GM18507 (cell line): Measurements from ENCODE around the gene TUBA8.
"Not testable (repeated sequence)": the region's sequence is repeated elsewhere in the genome, so short reads cannot be mapped to it uniquely, and the experiment has no call there.

Experiments used
- DNase-seq: peaks from one replicate; pipeline ENCODE4 v3.0.0; 2011; ENCODE audit warnings: low read depth; ENCODE audit not compliant: insufficient read length; ENCODE audit errors: extremely low spot score
- FAIRE-seq: peaks from 2 replicates; lab custom pipeline; 2011; peaks lifted over from hg19 to GRCh38; lab: Jason Lieb, UNC

TUBA8 gene

GRCh38 chr22:18120857-18121256 is 10.2 kb downstream of the TUBA8 start:
- no peak for FAIRE-seq
- no peak for DNase-seq

GRCh38 chr22:18121506-18121905 is 10.9 kb downstream of the TUBA8 start:
- DNase-seq (no peak), FAIRE-seq (no peak)

GRCh38 chr22:18121954-18122554 is 11.4 kb downstream of the TUBA8 start:
- DNase-seq = no peak
- no peak for FAIRE-seq

GRCh38 chr22:18123476-18124025 is 12.9 kb downstream of the TUBA8 start:
- not testable (repeated sequence) for DNase-seq, FAIRE-seq

GRCh38 chr22:18126606-18127005 is 16.0 kb downstream of the TUBA8 start:
- no peak for DNase-seq

GRCh38 chr22:18130018-18130417 is 19.4 kb downstream of the TUBA8 start:
- no peak for DNase-seq
- FAIRE-seq = no peak

More at GRCh38 chr22:18126606-18127005, 16.0 kb downstream of the TUBA8 start:
- no peak for FAIRE-seq

GRCh38 chr22:18130699-18131429 is 20.3 kb downstream of the TUBA8 start:
- DNase-seq (no peak), FAIRE-seq (no peak)

- DNase-seq = no peak
- no peak for FAIRE-seq
Measured at GRCh38 chr22:18133452-18133851, 22.8 kb downstream of the TUBA8 start.

- DNase-seq (no peak), FAIRE-seq (no peak)
Measured at GRCh38 chr22:18136563-18137320, 26.1 kb downstream of the TUBA8 start.

GRCh38 chr22:18141004-18141403 is 30.4 kb downstream of the TUBA8 start:
- DNase-seq = not testable (repeated sequence)

GRCh38 chr22:18144105-18144504 is 33.5 kb downstream of the TUBA8 start:
- DNase-seq (no peak), FAIRE-seq (no peak)

More at GRCh38 chr22:18141004-18141403, 30.4 kb downstream of the TUBA8 start:
- not testable (repeated sequence) for FAIRE-seq

- no peak for DNase-seq
- FAIRE-seq = no peak
Measured at GRCh38 chr22:18145676-18146388, 35.2 kb downstream of the TUBA8 start.

- no peak for FAIRE-seq
Measured at GRCh38 chr22:18146389-18146753, 35.8 kb downstream of the TUBA8 start.

GRCh38 chr22:18147791-18148190 is 37.2 kb downstream of the TUBA8 start:
- FAIRE-seq (no peak), DNase-seq (no peak)

More at GRCh38 chr22:18146389-18146753, 35.8 kb downstream of the TUBA8 start:
- DNase-seq = no peak

- DNase-seq (no peak), FAIRE-seq (no peak)
Measured at GRCh38 chr22:18148293-18148965, 37.8 kb downstream of the TUBA8 start.

- FAIRE-seq (no peak), DNase-seq (no peak)
Measured at GRCh38 chr22:18152519-18152918, 41.9 kb downstream of the TUBA8 start.

- DNase-seq (no peak), FAIRE-seq (no peak)
Measured at GRCh38 chr22:18154821-18155390, 44.3 kb downstream of the TUBA8 start.

- DNase-seq, FAIRE-seq: not testable (repeated sequence)
Measured at GRCh38 chr22:18155546-18155945, 44.9 kb downstream of the TUBA8 start.
